Tibial nerve (tissue), 4 donors: ENCODE results near the gene SH2D6.

ENCODE experiments used
- EP300 ChIP-seq, 2 donors: sonication (generic); formaldehyde crosslinking; IDR thresholded peaks; one replicate each; pipeline ENCODE4 v1.6.1; 2017; ENCODE audit warnings: antibody characterized with exemption in 2 of 2, mild to moderate bottlenecking in 1 of 2
- TF ChIP-seq, protein P1 (sequence below), 5 experiments: fragments of 200-600 bp in 3 of 5; fragments of 450-650 bp in 2 of 5; sonication (generic) in 3 of 5; IDR thresholded peaks; one replicate each; pipeline ENCODE4 v1.5.1; 2016 to 2019; ENCODE audit warnings: antibody characterized with exemption in 5 of 5, mild to moderate bottlenecking in 3 of 5, moderate library complexity in 2 of 5

DNA sequence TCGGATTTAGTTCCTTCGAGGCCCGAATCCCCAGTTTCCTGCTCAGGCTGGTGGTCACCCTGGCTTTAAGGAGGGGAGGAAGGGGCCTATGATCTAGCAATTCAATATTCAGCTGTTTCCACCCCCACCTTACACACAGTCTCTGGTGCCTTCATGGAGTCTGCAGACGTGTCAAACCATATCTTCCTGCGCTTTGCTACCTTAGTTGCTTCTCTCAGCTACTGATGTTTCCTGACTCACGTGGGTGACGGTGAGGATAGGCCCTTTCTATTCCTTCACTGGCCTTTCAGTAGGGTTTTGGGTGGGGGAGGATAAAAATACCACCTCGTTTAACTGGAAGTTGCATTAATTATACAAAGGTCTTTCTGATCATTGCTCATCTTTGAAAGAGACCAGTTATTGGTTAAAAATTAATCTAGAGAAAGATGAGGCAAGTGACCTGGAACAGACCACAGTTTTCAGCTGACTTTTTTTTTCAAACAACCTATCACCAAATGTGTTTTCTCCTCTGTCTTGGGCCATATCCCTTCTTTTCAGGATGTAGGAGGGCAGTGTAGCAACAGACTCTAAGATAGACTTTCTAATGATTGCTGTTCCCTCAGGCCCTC is 49.7 kb downstream of the SH2D6 start:
- TF ChIP-seq, protein P1, sequence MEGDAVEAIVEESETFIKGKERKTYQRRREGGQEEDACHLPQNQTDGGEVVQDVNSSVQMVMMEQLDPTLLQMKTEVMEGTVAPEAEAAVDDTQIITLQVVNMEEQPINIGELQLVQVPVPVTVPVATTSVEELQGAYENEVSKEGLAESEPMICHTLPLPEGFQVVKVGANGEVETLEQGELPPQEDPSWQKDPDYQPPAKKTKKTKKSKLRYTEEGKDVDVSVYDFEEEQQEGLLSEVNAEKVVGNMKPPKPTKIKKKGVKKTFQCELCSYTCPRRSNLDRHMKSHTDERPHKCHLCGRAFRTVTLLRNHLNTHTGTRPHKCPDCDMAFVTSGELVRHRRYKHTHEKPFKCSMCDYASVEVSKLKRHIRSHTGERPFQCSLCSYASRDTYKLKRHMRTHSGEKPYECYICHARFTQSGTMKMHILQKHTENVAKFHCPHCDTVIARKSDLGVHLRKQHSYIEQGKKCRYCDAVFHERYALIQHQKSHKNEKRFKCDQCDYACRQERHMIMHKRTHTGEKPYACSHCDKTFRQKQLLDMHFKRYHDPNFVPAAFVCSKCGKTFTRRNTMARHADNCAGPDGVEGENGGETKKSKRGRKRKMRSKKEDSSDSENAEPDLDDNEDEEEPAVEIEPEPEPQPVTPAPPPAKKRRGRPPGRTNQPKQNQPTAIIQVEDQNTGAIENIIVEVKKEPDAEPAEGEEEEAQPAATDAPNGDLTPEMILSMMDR (IDR thresholded peaks at IDR 0.05), result no peak
- TF ChIP-seq EP300 (IDR thresholded peaks at IDR 0.05), result no peak
